Erythroblast (primary cell): ENCODE measurements around the gene HNF1B.

ENCODE experiments used
- GATA1 ChIP-seq: IDR thresholded peaks from 2 replicates; pipeline ENCODE4 v1.6.1; 2011; ENCODE audit warnings: low read depth, mild to moderate bottlenecking, control low read depth, low read length, moderate library complexity
- POLR2A ChIP-seq: IDR thresholded peaks from 2 replicates; pipeline ENCODE4 v1.6.1; 2011; ENCODE audit warnings: mild to moderate bottlenecking, low read length

DNA sequence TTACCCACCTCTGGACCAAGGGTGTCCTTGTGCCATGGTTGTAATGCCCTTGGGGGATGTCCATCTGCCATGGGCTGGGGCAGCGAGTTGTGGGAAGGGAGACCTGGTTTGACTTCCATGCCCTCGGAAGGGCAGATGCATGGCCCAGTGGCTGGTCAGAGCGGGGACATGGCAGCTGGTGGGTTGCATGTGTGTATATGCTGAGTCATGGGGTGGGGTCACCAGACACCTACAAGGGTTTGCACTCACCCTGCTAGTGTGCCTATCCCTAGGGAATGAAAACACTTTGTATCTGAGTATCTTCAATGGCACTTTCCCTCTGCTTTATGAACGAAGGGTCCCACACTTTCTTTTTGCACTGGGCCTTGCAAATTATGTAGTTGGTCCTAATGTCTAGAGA, 10.6 kb upstream of the HNF1B start:
- TF ChIP-seq POLR2A = no peak
- no peak for TF ChIP-seq GATA1
